ENCODE measurements around the gene MTIF3.

Gene MTIF3

DNA sequence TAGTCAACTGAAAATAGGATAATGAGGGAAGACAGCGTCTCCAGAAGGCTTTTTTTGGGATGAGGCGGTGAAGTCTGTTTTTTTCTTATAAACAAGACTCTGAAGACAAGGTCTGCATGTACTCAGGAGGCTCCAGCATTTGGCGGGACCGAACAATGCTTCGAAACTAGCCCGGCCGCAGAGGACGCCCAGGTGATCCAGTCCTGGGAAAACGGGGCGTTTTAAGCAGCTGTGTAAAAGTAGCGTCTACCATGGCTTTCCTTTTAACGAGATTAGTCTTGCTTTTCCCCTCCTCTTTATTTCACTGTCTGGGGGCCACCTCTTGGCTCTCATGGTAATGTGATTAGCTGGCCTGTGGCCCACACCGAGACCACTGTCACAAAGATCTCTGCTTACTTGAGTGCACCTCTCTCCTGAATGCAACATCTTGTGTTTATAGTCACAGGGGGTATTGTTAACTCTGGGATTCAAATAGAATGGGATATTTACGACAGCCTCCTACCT is 55.3 kb downstream of the MTIF3 start:
- Histone ChIP-seq H3K36me3 (ENCODE audit: insufficient read depth, low read length) (no peaks in the 10 kb centered on the region), H3K27ac (ENCODE audit: low read length) (no peak overlapping the region), H3K9ac (ENCODE audit: low read depth, low read length) (no peak overlapping the region), H3K4me1 (ENCODE audit: insufficient read depth, low read length) (no peaks in the 10 kb centered on the region), H3K27me3 (ENCODE audit: insufficient read depth, low read length, poor library complexity) (no peaks in the 10 kb centered on the region), H2AFZ (ENCODE audit: low read depth, low read length) (no peak overlapping the region), H3K79me2 (ENCODE audit: insufficient read depth, low read length) (no peaks in the 10 kb centered on the region), H3K4me3 (ENCODE audit: low read depth in 1 of 2, low read length in 2 of 2) (no peak overlapping the region), H4K20me1 (ENCODE audit: insufficient read depth, low read length) (no peaks in the 10 kb centered on the region), H3K4me2 (ENCODE audit: insufficient read depth, low read length) (no peak overlapping the region), H3K9me3 (ENCODE audit: insufficient read depth, low read length, severe bottlenecking) (no peaks in the 10 kb centered on the region)
- ATAC-seq (ENCODE audit: insufficient read depth, low read depth), result no peak
- no peak for TF ChIP-seq EZH2 (IDR thresholded peaks at IDR 0.05; ENCODE audit: borderline replicate concordance, low read depth, low read length, severe bottlenecking)
- TF ChIP-seq, protein P1, sequence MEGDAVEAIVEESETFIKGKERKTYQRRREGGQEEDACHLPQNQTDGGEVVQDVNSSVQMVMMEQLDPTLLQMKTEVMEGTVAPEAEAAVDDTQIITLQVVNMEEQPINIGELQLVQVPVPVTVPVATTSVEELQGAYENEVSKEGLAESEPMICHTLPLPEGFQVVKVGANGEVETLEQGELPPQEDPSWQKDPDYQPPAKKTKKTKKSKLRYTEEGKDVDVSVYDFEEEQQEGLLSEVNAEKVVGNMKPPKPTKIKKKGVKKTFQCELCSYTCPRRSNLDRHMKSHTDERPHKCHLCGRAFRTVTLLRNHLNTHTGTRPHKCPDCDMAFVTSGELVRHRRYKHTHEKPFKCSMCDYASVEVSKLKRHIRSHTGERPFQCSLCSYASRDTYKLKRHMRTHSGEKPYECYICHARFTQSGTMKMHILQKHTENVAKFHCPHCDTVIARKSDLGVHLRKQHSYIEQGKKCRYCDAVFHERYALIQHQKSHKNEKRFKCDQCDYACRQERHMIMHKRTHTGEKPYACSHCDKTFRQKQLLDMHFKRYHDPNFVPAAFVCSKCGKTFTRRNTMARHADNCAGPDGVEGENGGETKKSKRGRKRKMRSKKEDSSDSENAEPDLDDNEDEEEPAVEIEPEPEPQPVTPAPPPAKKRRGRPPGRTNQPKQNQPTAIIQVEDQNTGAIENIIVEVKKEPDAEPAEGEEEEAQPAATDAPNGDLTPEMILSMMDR (IDR thresholded peaks at IDR 0.05; ENCODE audit: borderline replicate concordance, extremely low read depth, low read length, poor library complexity, severe bottlenecking), result no peak
- no peak for DNase-seq

DNA sequence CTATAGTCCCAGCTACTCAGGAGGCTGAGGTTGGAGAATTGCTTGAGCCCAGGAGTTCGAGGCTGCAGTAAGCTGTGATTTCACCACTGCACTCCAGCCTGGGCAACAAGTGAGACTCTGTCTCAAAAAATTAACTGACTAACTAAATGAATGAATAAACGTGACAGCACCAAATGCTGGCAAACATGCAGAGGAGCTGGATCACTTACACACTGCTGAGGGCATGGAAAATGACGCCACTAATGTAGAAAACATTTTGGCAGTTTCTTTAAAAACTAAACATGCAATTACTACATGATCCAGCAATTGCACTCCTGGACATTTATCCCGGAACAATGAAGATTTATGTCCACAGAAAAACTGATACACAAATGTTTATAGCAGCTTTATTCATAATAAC is 57.3 kb downstream of the MTIF3 start:
- no peaks in the 10 kb centered on the region for H3K36me3 ChIP-seq (ENCODE audit: insufficient read depth, low read length)
- H2AFZ ChIP-seq (ENCODE audit: low read depth, low read length), result no peak overlapping the region
- no peaks in the 10 kb centered on the region for H4K20me1 ChIP-seq (ENCODE audit: insufficient read depth, low read length)
- no peaks in the 10 kb centered on the region for H3K4me1 ChIP-seq (ENCODE audit: insufficient read depth, low read length)
- TF ChIP-seq EZH2 (IDR thresholded peaks at IDR 0.05; ENCODE audit: borderline replicate concordance, low read depth, low read length, severe bottlenecking), result no peak
- TF ChIP-seq, protein P1 (IDR thresholded peaks at IDR 0.05; ENCODE audit: borderline replicate concordance, extremely low read depth, low read length, poor library complexity, severe bottlenecking), result no peak
- H3K27me3 ChIP-seq (ENCODE audit: insufficient read depth, low read length, poor library complexity), result no peaks in the 10 kb centered on the region
- H3K9me3 ChIP-seq (ENCODE audit: insufficient read depth, low read length, severe bottlenecking), result no peaks in the 10 kb centered on the region
- no peak overlapping the region for H3K9ac ChIP-seq (ENCODE audit: low read depth, low read length)
- DNase-seq (no peak), ATAC-seq (ENCODE audit: insufficient read depth, low read depth) (no peak)
- no peak overlapping the region for H3K4me2 ChIP-seq (ENCODE audit: insufficient read depth, low read length)
- H3K4me3 ChIP-seq (ENCODE audit: low read depth in 1 of 2, low read length in 2 of 2), result no peak overlapping the region
- H3K79me2 ChIP-seq (ENCODE audit: insufficient read depth, low read length), result no peaks in the 10 kb centered on the region
- no peak overlapping the region for H3K27ac ChIP-seq (ENCODE audit: low read length)

- TF ChIP-seq, protein P1 (IDR thresholded peaks at IDR 0.05; ENCODE audit: borderline replicate concordance, extremely low read depth, low read length, poor library complexity, severe bottlenecking), result no peak
- no peak for TF ChIP-seq EZH2 (IDR thresholded peaks at IDR 0.05; ENCODE audit: borderline replicate concordance, low read depth, low read length, severe bottlenecking)
- no peak for ATAC-seq (ENCODE audit: insufficient read depth, low read depth)
Measured at GRCh38 chr13:27391471-27391870, 58.9 kb downstream of the MTIF3 start.

DNA sequence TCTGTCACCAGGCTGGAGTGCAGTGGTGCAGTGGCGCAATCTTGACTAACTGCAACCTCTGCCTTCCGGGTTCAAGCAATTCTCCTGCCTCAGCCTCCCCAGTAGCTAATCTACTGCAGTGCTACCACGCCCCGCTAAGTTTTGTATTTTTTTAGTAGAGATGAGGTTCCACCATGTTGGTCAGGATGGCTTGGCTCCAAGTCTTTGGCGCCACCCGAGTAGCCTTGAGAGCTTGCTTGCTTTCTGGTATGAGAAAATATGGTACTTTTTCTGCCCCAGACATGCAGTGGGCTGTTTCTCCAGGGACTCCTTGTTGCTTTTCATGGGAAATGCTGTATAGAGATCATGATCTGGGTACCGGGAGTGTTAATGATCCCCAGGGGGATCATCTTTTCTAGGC is 60.5 kb downstream of the MTIF3 start:
- TF ChIP-seq EZH2 (IDR thresholded peaks at IDR 0.05; ENCODE audit: borderline replicate concordance, low read depth, low read length, severe bottlenecking), result no peak
- TF ChIP-seq, protein P1 (IDR thresholded peaks at IDR 0.05; ENCODE audit: borderline replicate concordance, extremely low read depth, low read length, poor library complexity, severe bottlenecking), result no peak
- H3K27me3 ChIP-seq (ENCODE audit: insufficient read depth, low read length, poor library complexity), result peaks cover 4% of the 10 kb centered on the region
- H3K79me2 ChIP-seq (ENCODE audit: insufficient read depth, low read length), result no peaks in the 10 kb centered on the region
- no peak for DNase-seq
- H3K4me3 ChIP-seq (ENCODE audit: low read depth in 1 of 2, low read length in 2 of 2), result no peak overlapping the region
- H2AFZ ChIP-seq (ENCODE audit: low read depth, low read length), result no peak overlapping the region
- H3K9ac ChIP-seq (ENCODE audit: low read depth, low read length), result no peak overlapping the region
- H3K36me3 ChIP-seq (ENCODE audit: insufficient read depth, low read length), result no peaks in the 10 kb centered on the region
- no peak for ATAC-seq (ENCODE audit: insufficient read depth, low read depth)
- no peak overlapping the region for H3K27ac ChIP-seq (ENCODE audit: low read length)
- H3K4me2 ChIP-seq (ENCODE audit: insufficient read depth, low read length), result no peak overlapping the region
- no peaks in the 10 kb centered on the region for H3K4me1 ChIP-seq (ENCODE audit: insufficient read depth, low read length)
- H3K9me3 ChIP-seq (ENCODE audit: insufficient read depth, low read length, severe bottlenecking), result no peaks in the 10 kb centered on the region
- H4K20me1 ChIP-seq (ENCODE audit: insufficient read depth, low read length), result no peaks in the 10 kb centered on the region

More at GRCh38 chr13:27391471-27391870, 58.9 kb downstream of the MTIF3 start:
- no peak overlapping the region for H2AFZ ChIP-seq (ENCODE audit: low read depth, low read length)
- H3K79me2 ChIP-seq (ENCODE audit: insufficient read depth, low read length), result no peaks in the 10 kb centered on the region
- H3K4me3 ChIP-seq (ENCODE audit: low read depth in 1 of 2, low read length in 2 of 2), result no peak overlapping the region
- no peak overlapping the region for H3K9ac ChIP-seq (ENCODE audit: low read depth, low read length)
- H3K4me1 ChIP-seq (ENCODE audit: insufficient read depth, low read length), result no peaks in the 10 kb centered on the region
- DNase-seq, result no peak
- H3K4me2 ChIP-seq (ENCODE audit: insufficient read depth, low read length), result no peak overlapping the region
- no peaks in the 10 kb centered on the region for H3K9me3 ChIP-seq (ENCODE audit: insufficient read depth, low read length, severe bottlenecking)
- no peaks in the 10 kb centered on the region for H3K27me3 ChIP-seq (ENCODE audit: insufficient read depth, low read length, poor library complexity)
- no peak overlapping the region for H3K27ac ChIP-seq (ENCODE audit: low read length)
- no peaks in the 10 kb centered on the region for H3K36me3 ChIP-seq (ENCODE audit: insufficient read depth, low read length)
- H4K20me1 ChIP-seq (ENCODE audit: insufficient read depth, low read length), result no peaks in the 10 kb centered on the region
